Measurements from ENCODE around the gene KCTD17. TPM values are rescaled to one million over a fixed set of nuclear protein-coding genes. Genes with fewer than 3 reads are reported as not detected.

Gene KCTD17
- total RNA-seq (2022), result 11.7 and 12.8 TPM in 2 replicates
- percentile 35 among the genes with signal in this experiment for Bru-seq, nascent RNA
- BruChase-seq, experiment 1, labeled RNA remaining after a 6-hour chase, result percentile 35 among the genes with signal in this experiment
- percentile 29 among the genes with signal in this experiment for BruChase-seq, experiment 2, labeled RNA remaining after a 2-hour chase
- long read RNA-seq, partial matches to known transcripts, result 2 of 10 reads
- long read RNA-seq, other reads (novel, unspliced or antisense), result 4 of 10 reads

DNA sequence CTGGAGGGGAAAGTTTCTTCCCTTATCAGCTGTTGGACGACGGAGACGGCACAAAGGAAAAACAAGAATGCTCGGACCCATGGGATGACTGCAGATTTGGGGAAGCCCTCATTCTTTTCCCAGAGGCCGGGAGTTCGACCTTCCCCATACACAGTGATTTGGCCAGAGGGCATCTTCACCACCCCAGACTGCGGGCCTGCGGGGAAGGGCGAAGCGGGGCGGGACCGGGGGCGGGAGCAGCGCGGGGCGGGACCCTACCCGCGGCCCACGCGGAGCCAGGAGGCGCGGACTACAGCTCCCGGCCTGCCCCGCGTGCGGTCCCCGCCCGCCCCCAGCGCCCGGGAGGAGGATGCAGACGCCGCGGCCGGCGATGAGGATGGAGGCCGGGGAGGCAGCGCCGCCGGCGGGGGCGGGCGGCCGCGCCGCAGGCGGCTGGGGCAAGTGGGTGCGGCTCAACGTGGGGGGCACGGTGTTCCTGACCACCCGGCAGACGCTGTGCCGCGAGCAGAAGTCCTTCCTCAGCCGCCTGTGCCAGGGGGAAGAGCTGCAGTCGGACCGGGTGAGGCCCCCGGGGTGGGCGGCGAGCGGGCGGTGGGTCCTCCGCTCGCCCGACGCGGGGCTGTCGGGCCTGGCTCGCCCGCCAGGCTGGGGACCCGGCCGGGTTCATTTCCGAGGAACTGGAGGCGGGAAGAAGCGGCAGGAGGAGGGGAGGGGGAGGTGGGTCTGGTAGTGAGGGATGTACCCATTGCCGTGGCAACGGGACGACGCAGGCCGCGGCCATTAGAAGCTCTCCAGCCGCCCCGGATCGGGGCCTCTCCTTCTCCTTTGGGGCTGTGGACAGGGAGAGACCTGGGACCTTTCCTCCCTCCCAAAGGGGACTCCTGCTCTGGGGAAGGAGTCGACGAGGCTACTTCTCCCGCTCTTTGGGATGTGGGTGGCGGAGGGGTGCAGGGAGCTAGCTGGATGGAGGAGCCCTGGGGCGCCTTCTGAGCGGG, at the start of gene KCTD17:
Gene KCTD17 (plus strand): TSS at position 352 of the 995 bp plus-strand sequence. CDS start 19 bp downstream, at position 371.
- TF ChIP-seq CTCF (IDR thresholded peaks at IDR 0.05; ENCODE audit: unreplicated experiment), result no peak
- DNase-seq (ENCODE audit: unreplicated experiment), result peak; percentile 51

GRCh38 chr22:37001826-37002225, 49.7 kb upstream of the KCTD17 start:
- no TSS peak for BruUV-seq (replicated peaks)
- POLR2A ChIA-PET, result no interaction called here
- intact Hi-C loops (cut with micrococcal nuclease), result no loop called here
- Mint-ChIP-seq H3K27me3 (ENCODE audit: insufficient read depth, unreplicated experiment) (peaks cover 17% of the 10 kb centered on the region), H3K27ac (ENCODE audit: low read depth, unreplicated experiment) (no peak overlapping the region), H3K9me3 (ENCODE audit: unreplicated experiment) (peaks cover 8% of the 10 kb centered on the region), H3K36me3 (ENCODE audit: insufficient read depth, unreplicated experiment) (no peaks in the 10 kb centered on the region), H3K4me1 (ENCODE audit: insufficient read depth, unreplicated experiment) (peaks cover 12% of the 10 kb centered on the region), H3K4me3 (ENCODE audit: unreplicated experiment) (no peak overlapping the region)
- CTCF ChIA-PET, result interaction anchor here (0.8 to 0.9 kb wide), 2 partner anchors 177 to 219 kb away, joined by 3 read pairs; no protein-coding TSS in a partner anchor
- no peak for TF ChIP-seq CTCF (IDR thresholded peaks at IDR 0.05; ENCODE audit: unreplicated experiment)
- DNase-seq (ENCODE audit: unreplicated experiment), result no peak

More for the DNA sequence above, at the start of gene KCTD17:
- no peak within 1 kb of the TSS for H3K27ac Mint-ChIP-seq (ENCODE audit: low read depth, unreplicated experiment)
- CTCF ChIA-PET, result no interaction called here
- no peaks in the 10 kb centered on the region for H3K9me3 Mint-ChIP-seq (ENCODE audit: unreplicated experiment)
- peak within 1 kb of the TSS; percentile 66 for H3K4me3 Mint-ChIP-seq (ENCODE audit: unreplicated experiment)
- H3K27me3 Mint-ChIP-seq (ENCODE audit: insufficient read depth, unreplicated experiment), result no peaks in the 10 kb centered on the region
- intact Hi-C loops (cut with micrococcal nuclease), result no loop called here
- peaks cover 7% of the 10 kb centered on the region for H3K36me3 Mint-ChIP-seq (ENCODE audit: insufficient read depth, unreplicated experiment)
- POLR2A ChIA-PET, result interaction anchor here (0.6 to 1.3 kb wide), 3 partner anchors 19 to 270 kb away, joined by 3 to 4 read pairs (median 3); no protein-coding TSS in a partner anchor
- peaks cover 6% of the 10 kb centered on the region for H3K4me1 Mint-ChIP-seq (ENCODE audit: insufficient read depth, unreplicated experiment)
- BruUV-seq (replicated peaks), result no TSS peak

DNA sequence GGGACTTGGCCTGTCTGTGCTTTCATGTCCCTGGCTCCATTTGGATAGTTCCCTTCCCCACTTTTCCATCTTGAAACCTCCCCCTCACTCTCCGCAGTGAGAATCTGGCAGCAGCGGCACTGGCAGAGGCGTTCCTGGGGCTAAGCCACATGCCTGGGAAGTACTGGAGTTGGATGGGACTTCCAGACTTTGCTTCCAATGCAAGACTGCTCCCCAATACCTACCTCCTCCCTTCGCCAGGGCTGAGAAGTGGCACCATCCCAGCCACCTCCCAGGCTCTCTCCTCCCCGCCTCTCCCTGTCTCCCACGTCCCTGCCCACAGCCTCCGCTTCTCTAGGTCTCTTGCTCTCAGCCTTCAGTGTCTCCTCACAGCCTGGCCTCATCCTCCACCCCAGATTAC, 48.9 kb upstream of the KCTD17 start:
- TF ChIP-seq CTCF (IDR thresholded peaks at IDR 0.05; ENCODE audit: unreplicated experiment), result no peak
- DNase-seq (ENCODE audit: unreplicated experiment), result no peak
- no peaks in the 10 kb centered on the region for H3K36me3 Mint-ChIP-seq (ENCODE audit: insufficient read depth, unreplicated experiment)
- ChIA-PET POLR2A (no interaction called here), CTCF (interaction anchor here (0.6 to 0.9 kb wide), 2 partner anchors 29 to 176 kb away, joined by 3 read pairs; no protein-coding TSS in a partner anchor)
- peaks cover 12% of the 10 kb centered on the region for H3K4me1 Mint-ChIP-seq (ENCODE audit: insufficient read depth, unreplicated experiment)
- BruUV-seq (replicated peaks), result no TSS peak
- peaks cover 25% of the 10 kb centered on the region for H3K27me3 Mint-ChIP-seq (ENCODE audit: insufficient read depth, unreplicated experiment)
- intact Hi-C loops (cut with micrococcal nuclease), result no loop called here
- no peak overlapping the region for H3K4me3 Mint-ChIP-seq (ENCODE audit: unreplicated experiment)
- peaks cover 8% of the 10 kb centered on the region for H3K9me3 Mint-ChIP-seq (ENCODE audit: unreplicated experiment)
- H3K27ac Mint-ChIP-seq (ENCODE audit: low read depth, unreplicated experiment), result no peak overlapping the region

DNA sequence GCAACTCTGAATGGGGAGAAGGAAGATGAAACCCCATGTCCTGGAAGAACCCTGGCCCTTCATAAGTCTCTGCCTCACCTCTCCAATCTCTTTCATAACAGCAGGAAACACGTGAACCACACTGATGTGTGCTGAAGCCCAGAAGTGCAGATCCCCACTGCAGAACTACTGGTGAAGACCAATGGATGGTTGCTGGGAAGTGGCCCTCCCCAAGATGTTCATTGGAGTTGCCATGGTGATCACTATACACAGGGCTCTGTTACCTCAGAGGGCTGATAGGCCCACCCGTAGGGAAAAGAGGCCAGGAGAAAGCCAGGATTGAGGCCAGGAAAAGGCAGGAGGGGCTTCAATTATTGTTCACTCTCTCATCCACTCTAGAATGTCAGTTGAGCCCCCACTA, 43.9 kb upstream of the KCTD17 start:
- Mint-ChIP-seq H3K9me3 (ENCODE audit: unreplicated experiment) (peaks cover 8% of the 10 kb centered on the region), H3K4me1 (ENCODE audit: insufficient read depth, unreplicated experiment) (no peaks in the 10 kb centered on the region), H3K27me3 (ENCODE audit: insufficient read depth, unreplicated experiment) (peaks cover 34% of the 10 kb centered on the region), H3K27ac (ENCODE audit: low read depth, unreplicated experiment) (no peak overlapping the region), H3K36me3 (ENCODE audit: insufficient read depth, unreplicated experiment) (peaks cover 4% of the 10 kb centered on the region), H3K4me3 (ENCODE audit: unreplicated experiment) (no peak overlapping the region)
- intact Hi-C loops (cut with micrococcal nuclease), result no loop called here
- POLR2A ChIA-PET, result no interaction called here
- BruUV-seq (replicated peaks), result no TSS peak
- CTCF ChIA-PET, result interaction anchor here (0.5 kb wide), 1 partner anchor 217 kb away, joined by 4 read pairs; no protein-coding TSS in a partner anchor
- DNase-seq (ENCODE audit: unreplicated experiment), result no peak
- no peak for TF ChIP-seq CTCF (IDR thresholded peaks at IDR 0.05; ENCODE audit: unreplicated experiment)
